GM20000 (cell line): ENCODE results near the gene MCL1.

ENCODE experiments used
- DNase-seq: peaks from one replicate; pipeline ENCODE4 v3.0.0; 2012; ENCODE audit warnings: low spot score
- CTCF ChIP-seq: IDR thresholded peaks from 2 replicates; pipeline ENCODE4 v1.5.1; 2012; ENCODE audit warnings: mild to moderate bottlenecking, control low read depth; ENCODE audit errors: extremely low read depth, missing control alignments

MCL1 gene

GRCh38 chr1:150549496-150550221 is 29.8 kb downstream of the MCL1 start:
- no peak for DNase-seq
- TF ChIP-seq CTCF = no peak

GRCh38 chr1:150548632-150549495 is 30.5 kb downstream of the MCL1 start, which contains the start of gene ADAMTSL4:
TSS of gene ADAMTSL4 (plus strand) at chr1:150549408. CDS start at chr1:150552289, 2,881 bp downstream.
- peak; percentile 86 for DNase-seq
- no peak for TF ChIP-seq CTCF

GRCh38 chr1:150548324-150548631 is 31.1 kb downstream of the MCL1 start:
- TF ChIP-seq CTCF = no peak
- DNase-seq = no peak

GRCh38 chr1:150546294-150546937 is 33.0 kb downstream of the MCL1 start:
- no peak for DNase-seq
- TF ChIP-seq CTCF = no peak

GRCh38 chr1:150545486-150546032 is 33.9 kb downstream of the MCL1 start:
- DNase-seq = no peak
- TF ChIP-seq CTCF = no peak

GRCh38 chr1:150544204-150544603 is 35.2 kb downstream of the MCL1 start:
- DNase-seq = no peak
- TF ChIP-seq CTCF = no peak

GRCh38 chr1:150543500-150544143 is 35.8 kb downstream of the MCL1 start:
- no peak for DNase-seq
- TF ChIP-seq CTCF = no peak
